GM13976 (cell line): Measurements from ENCODE around the gene HLX.

Experiments used
- DNase-seq: peaks from one replicate; pipeline ENCODE4 v3.0.0; 2012; ENCODE audit warnings: low spot score
- in situ Hi-C: fragments of 300-500 bp; cut with MboI; formaldehyde crosslinking; loops from one replicate; pipeline ENCODE4 v1.12.0; 2022; ENCODE audit warnings: low sequenced_read_pairs, mixed read lengths, inconsistent platforms; ENCODE audit not compliant: unreplicated experiment
- TF ChIP-seq, protein P1 (sequence below): IDR thresholded peaks from 2 replicates; pipeline ENCODE4 v1.5.1; 2012; ENCODE audit warnings: borderline replicate concordance, mild to moderate bottlenecking; ENCODE audit not compliant: insufficient read depth; ENCODE audit errors: extremely low read depth, missing control alignments, control extremely low read depth

HLX gene

DNA sequence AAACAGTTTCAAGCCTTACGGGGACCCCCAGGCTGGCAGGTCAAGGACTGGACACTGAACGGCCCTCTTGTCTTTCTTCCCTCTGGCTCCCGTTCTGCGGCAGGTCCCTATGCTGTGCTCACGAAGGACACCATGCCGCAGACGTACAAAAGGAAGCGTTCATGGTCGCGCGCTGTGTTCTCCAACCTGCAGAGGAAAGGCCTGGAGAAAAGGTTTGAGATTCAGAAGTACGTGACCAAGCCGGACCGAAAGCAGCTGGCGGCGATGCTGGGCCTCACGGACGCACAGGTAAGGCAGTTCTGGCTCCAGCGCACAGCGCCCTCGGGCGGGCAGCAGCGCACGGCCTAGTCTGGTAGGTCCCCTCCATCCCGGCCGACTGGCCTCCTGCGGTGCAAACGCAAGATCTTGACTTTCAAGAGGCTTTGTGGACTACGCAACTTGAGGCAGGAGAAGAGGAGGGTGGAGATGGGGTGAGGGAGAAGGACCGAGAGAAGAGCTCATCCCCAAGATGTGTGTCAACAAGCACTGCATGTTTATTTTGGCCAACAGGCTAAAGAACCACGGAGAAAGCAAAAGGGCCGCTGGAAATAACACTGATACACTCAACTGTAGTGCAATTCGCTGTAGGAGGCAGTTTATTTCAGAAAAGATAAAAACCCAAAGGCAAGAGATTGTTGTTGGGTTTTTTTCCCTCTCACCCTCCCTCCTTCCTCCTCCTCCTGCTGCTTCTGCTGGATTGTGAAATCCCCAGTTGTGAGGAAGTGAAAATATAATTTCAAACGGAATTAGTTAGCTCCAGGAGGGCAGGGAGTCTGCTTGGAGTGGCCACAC lies 3.0 kb downstream of the HLX start:
- TF ChIP-seq, protein P1, sequence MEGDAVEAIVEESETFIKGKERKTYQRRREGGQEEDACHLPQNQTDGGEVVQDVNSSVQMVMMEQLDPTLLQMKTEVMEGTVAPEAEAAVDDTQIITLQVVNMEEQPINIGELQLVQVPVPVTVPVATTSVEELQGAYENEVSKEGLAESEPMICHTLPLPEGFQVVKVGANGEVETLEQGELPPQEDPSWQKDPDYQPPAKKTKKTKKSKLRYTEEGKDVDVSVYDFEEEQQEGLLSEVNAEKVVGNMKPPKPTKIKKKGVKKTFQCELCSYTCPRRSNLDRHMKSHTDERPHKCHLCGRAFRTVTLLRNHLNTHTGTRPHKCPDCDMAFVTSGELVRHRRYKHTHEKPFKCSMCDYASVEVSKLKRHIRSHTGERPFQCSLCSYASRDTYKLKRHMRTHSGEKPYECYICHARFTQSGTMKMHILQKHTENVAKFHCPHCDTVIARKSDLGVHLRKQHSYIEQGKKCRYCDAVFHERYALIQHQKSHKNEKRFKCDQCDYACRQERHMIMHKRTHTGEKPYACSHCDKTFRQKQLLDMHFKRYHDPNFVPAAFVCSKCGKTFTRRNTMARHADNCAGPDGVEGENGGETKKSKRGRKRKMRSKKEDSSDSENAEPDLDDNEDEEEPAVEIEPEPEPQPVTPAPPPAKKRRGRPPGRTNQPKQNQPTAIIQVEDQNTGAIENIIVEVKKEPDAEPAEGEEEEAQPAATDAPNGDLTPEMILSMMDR = no peak
- DNase-seq = peak; percentile 7
- in situ Hi-C loops = no loop called here

GRCh38 chr1:220884109-220884980 lies 5.1 kb downstream of the HLX start:
- TF ChIP-seq, protein P1 = no peak
- in situ Hi-C loops = no loop called here
- DNase-seq = peak; percentile 11

DNA sequence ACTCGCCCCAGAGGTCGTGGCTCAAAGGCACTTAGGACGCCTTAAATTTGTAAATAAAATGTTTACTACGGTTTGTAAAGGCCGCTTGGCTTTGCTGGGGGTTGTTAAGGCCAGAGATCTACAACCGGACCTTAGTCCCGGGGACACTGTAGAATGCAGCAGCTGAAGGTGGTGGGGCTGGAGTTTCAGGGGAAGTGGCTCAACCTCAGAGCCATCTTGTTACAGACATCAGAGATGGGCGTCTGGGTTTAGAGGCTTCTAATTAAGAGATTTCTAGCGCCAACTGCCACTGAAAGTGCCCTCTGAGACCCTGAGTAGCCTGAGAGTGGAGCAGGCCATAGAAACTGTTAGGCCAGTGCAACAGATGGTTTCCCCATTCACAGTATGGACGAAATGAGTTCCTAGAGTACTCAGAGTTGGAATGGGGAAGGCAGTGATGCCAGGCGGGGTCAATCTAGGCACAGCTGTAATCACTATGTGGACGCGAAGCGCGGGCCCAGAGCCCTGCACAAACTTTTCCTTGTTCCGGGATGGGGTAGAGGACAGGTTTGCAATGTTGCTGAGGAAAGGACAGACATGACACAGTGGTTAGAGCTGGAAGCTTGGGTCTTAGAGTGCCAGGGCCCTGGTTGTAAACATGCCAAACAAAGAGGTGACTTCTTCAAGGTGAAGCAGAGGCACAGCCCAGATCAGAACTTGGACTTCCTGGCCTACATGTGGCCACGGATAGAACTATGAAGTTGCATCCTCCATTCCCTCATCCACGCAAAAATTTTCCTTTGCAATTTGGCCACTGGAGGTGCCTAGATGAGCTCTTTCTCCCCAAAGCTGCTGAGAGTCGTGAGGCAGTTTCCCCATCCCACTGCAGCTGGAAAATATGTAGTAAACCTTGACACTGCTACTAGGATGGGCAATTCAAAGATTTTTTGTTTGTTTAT lies 6.0 kb downstream of the HLX start:
- DNase-seq = peak; percentile 11
- in situ Hi-C loops = no loop called here
- TF ChIP-seq, protein P1 = no peak

GRCh38 chr1:220885971-220886370 lies 6.7 kb downstream of the HLX start:
- in situ Hi-C loops = no loop called here
- DNase-seq = no peak
- TF ChIP-seq, protein P1 = no peak

DNA sequence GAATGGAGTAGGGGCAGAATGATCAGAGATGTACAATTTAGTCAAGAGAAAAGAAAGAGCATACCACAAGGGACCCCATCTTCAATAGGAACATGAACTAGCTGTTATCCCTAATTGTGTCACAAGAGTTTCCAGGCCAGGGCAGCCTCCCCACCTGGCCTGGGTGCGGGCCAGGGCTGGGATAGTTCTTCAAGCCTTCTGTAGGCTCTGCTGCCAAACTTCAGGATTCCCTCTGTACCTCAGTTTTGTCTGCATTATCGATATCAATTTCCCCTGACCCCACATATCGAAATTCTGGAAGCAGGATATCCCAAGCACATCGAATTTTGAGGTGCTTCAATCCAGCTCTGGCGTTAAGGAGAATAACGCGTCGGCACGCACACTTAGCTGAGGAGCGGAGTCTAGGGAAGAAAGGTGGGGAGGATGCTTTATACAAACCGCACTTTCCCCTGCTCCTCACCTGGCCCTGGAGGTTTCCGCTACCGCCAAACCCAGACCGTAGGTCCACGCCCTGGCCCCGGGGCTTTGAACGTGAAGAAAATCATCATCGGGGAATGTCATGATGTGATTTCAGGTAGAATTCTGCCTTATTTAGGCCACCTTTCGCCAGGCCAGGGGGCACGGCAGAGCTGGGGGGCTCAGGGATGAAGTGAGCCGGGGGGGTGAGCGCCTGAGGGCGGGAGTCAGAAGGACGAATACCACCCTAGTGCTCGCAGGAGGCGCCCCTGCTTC lies 7.4 kb downstream of the HLX start:
- peak; percentile 11 for DNase-seq
- TF ChIP-seq, protein P1 = no peak
- in situ Hi-C loops = no loop called here
